ENCODE data around the gene LIPC. TPM values are rescaled to one million over a fixed set of nuclear protein-coding genes. Genes with fewer than 3 reads are reported as not detected.

The LIPC gene
- total RNA-seq, 3 donors from 2014 or later (not counting 1 experiment from before 2014, with no cell fraction given): 5.3 to 7.1 (median 5.3) TPM

DNA sequence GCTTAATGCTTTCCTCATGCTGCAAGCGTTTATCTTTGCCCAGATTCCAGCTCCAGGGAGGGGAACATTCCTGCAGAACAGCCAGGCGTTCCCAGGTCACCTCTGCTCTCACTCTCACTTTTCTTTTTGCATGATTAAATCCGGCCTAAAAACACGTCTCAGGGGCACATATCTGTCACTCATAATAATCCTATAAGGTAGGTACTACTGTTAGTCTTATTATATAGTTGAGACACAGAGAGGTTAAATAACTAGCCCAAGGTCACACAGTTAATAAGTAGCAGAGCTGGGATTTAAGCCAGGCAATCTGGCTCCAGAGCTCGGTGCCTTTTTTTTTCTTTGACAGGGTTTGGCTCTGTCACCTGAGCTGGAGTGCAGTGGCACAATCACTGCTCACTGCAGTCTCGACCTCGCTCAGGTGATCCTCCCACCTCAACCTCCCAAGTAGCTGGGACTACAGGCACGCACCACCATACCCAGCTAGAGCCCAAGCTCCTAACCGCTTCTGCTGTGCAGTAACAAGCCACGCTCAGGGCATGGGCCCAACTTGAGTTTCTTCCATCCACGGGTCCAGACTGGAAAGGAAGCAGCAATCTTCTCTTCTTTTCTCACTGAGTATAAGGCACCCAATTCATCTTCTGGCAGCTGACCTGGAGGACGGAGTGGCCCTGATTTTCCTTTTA lies 96.5 kb downstream of the LIPC start:
- DNase-seq (no peak), ATAC-seq (no peak)
- no peaks in the 10 kb centered on the region for H3K36me3 Mint-ChIP-seq
- H3K27me3 Mint-ChIP-seq (ENCODE audit: low read depth in 2 of 2): no peaks in the 10 kb centered on the region
- no peaks in the 10 kb centered on the region for H3K9me3 Mint-ChIP-seq
- Histone ChIP-seq H3K4me1 (ENCODE audit: control insufficient read depth, insufficient read depth, low read length) (peaks cover 4% of the 10 kb centered on the region), H3K4me3 (ENCODE audit: low read length) (no peak overlapping the region), H3K36me3 (ENCODE audit: control insufficient read depth, insufficient read depth, low read length) (no peaks in the 10 kb centered on the region), H3K27ac (ENCODE audit: low read length) (no peak overlapping the region), H3K27me3 (ENCODE audit: control insufficient read depth, insufficient read depth, low read length) (no peaks in the 10 kb centered on the region), H3K9me3 (ENCODE audit: control insufficient read depth, insufficient read depth, low read length) (no peaks in the 10 kb centered on the region)
- H3K4me3 Mint-ChIP-seq: no peak overlapping the region
- no peak overlapping the region for H3K27ac Mint-ChIP-seq
- 92% methylated on average over 10 of the region's 12 CpGs for WGBS (ENCODE audit: insufficient coverage)
- peaks cover 8 to 21% of the 10 kb centered on the region in 2 donors for H3K4me1 Mint-ChIP-seq
- TF ChIP-seq, protein P1, sequence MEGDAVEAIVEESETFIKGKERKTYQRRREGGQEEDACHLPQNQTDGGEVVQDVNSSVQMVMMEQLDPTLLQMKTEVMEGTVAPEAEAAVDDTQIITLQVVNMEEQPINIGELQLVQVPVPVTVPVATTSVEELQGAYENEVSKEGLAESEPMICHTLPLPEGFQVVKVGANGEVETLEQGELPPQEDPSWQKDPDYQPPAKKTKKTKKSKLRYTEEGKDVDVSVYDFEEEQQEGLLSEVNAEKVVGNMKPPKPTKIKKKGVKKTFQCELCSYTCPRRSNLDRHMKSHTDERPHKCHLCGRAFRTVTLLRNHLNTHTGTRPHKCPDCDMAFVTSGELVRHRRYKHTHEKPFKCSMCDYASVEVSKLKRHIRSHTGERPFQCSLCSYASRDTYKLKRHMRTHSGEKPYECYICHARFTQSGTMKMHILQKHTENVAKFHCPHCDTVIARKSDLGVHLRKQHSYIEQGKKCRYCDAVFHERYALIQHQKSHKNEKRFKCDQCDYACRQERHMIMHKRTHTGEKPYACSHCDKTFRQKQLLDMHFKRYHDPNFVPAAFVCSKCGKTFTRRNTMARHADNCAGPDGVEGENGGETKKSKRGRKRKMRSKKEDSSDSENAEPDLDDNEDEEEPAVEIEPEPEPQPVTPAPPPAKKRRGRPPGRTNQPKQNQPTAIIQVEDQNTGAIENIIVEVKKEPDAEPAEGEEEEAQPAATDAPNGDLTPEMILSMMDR (IDR thresholded peaks at IDR 0.05): no peak
- intact Hi-C loops (cut with micrococcal nuclease): no loop called here

DNA sequence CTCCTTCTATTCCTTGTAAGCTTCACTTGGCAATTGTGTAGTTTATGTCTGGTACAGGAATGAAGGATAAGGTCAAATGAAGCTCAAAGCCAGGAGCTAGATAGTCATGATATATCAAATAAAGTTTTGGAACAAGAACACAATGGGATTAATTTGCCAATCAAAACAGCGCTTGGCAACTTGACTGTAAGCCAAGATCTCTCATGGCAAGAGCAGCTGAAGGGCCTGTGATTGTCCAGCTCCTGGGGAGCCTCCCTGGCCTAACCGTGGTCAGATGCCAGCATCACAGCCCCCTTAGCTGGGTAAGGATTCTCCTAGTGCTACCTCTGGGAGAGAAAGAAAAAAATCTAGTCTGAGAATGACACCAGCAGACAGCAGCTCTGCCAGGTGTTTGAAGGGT lies 97.2 kb downstream of the LIPC start:
- no peak for ATAC-seq
- H3K36me3 ChIP-seq (ENCODE audit: control insufficient read depth, insufficient read depth, low read length): no peaks in the 10 kb centered on the region
- H3K36me3 Mint-ChIP-seq: no peaks in the 10 kb centered on the region
- no peaks in the 10 kb centered on the region for H3K9me3 Mint-ChIP-seq
- H3K4me1 Mint-ChIP-seq: peaks cover 8 to 18% of the 10 kb centered on the region in 2 donors
- H3K27me3 Mint-ChIP-seq (ENCODE audit: low read depth in 2 of 2): no peaks in the 10 kb centered on the region
- TF ChIP-seq, protein P1 (IDR thresholded peaks at IDR 0.05): no peak
- intact Hi-C loops (cut with micrococcal nuclease): no loop called here
- no peaks in the 10 kb centered on the region for H3K27me3 ChIP-seq (ENCODE audit: control insufficient read depth, insufficient read depth, low read length)
- H3K4me3 Mint-ChIP-seq: no peak overlapping the region
- 76% methylated on average over 2 of the region's 2 CpGs for WGBS (ENCODE audit: insufficient coverage)
- peaks cover 4% of the 10 kb centered on the region for H3K4me1 ChIP-seq (ENCODE audit: control insufficient read depth, insufficient read depth, low read length)
- no peak overlapping the region for H3K27ac Mint-ChIP-seq
- no peak overlapping the region for H3K27ac ChIP-seq (ENCODE audit: low read length)
- no peak overlapping the region for H3K4me3 ChIP-seq (ENCODE audit: low read length)
- no peaks in the 10 kb centered on the region for H3K9me3 ChIP-seq (ENCODE audit: control insufficient read depth, insufficient read depth, low read length)
- DNase-seq: no peak

DNA sequence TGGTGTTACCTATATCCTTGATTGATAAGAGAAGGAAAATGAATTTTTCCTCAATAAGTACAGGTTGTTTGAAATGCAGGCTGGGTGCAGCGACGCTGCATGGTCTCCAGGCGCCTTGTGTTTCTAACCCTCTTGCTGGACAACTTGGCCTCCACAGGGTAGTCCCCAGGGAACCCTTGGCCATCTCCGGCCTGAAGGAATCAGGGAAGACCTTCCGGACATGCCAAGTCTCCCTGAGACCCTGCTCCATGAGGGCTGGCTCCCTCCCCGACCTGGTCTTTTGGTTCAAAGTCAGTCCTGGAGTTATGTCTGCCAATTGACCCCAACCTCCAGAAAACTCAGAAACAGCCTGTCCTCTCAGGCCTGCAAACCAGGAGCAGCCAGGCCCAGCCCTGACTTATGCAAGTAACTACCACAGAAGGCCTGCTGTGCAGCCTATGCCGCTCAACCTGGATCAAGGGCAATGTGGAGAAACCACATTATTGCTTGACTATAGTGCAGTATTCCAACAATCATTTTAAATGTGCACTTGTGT lies 98.3 kb downstream of the LIPC start:
- no peaks in the 10 kb centered on the region for H3K36me3 ChIP-seq (ENCODE audit: control insufficient read depth, insufficient read depth, low read length)
- DNase-seq: no peak
- no peak overlapping the region for H3K27ac ChIP-seq (ENCODE audit: low read length)
- WGBS (ENCODE audit: insufficient coverage): 83% methylated on average over 7 of the region's 7 CpGs
- TF ChIP-seq, protein P1 (IDR thresholded peaks at IDR 0.05): no peak
- ATAC-seq: no peak
- no peaks in the 10 kb centered on the region for H3K36me3 Mint-ChIP-seq
- H3K4me1 ChIP-seq (ENCODE audit: control insufficient read depth, insufficient read depth, low read length): peaks cover 4% of the 10 kb centered on the region
- intact Hi-C loops (cut with micrococcal nuclease): no loop called here
- no peak overlapping the region for H3K4me3 Mint-ChIP-seq
- peaks cover 8 to 14% of the 10 kb centered on the region in 2 donors for H3K4me1 Mint-ChIP-seq
- H3K9me3 ChIP-seq (ENCODE audit: control insufficient read depth, insufficient read depth, low read length): no peaks in the 10 kb centered on the region
- H3K27me3 Mint-ChIP-seq (ENCODE audit: low read depth in 2 of 2): no peaks in the 10 kb centered on the region
- no peak overlapping the region for H3K27ac Mint-ChIP-seq
- no peaks in the 10 kb centered on the region for H3K9me3 Mint-ChIP-seq
- no peak overlapping the region for H3K4me3 ChIP-seq (ENCODE audit: low read length)
- no peaks in the 10 kb centered on the region for H3K27me3 ChIP-seq (ENCODE audit: control insufficient read depth, insufficient read depth, low read length)

DNA sequence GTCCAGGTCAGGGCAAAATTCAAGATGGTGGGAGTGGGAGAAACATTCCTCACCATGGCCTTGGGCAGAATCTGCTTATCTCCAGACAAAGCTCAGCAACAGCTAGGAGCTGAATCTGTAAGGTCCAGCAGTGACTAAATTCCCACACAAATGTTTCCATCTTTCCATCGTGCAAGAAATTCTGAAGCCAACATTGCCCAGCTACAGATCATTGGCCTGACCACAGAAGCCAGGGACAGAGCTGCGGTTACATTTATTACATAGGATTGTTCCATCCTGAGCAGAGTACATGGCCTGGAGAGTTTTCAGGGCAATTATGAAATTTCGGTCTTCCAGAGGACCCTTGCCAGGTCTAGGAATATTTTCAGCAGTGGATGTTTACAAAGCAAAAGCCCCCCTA lies 100.3 kb downstream of the LIPC start:
- Mint-ChIP-seq H3K27me3 (ENCODE audit: low read depth in 2 of 2) (no peaks in the 10 kb centered on the region), H3K36me3 (no peaks in the 10 kb centered on the region), H3K4me3 (no peak overlapping the region), H3K27ac (no peak overlapping the region), H3K4me1 (peaks cover 0 to 13% of the 10 kb centered on the region in 2 donors), H3K9me3 (no peaks in the 10 kb centered on the region)
- 100% methylated on average over 2 of the region's 3 CpGs for WGBS (ENCODE audit: insufficient coverage)
- no peaks in the 10 kb centered on the region for H3K36me3 ChIP-seq (ENCODE audit: control insufficient read depth, insufficient read depth, low read length)
- intact Hi-C loops (cut with micrococcal nuclease): no loop called here
- TF ChIP-seq, protein P1 (IDR thresholded peaks at IDR 0.05): no peak
- DNase-seq: no peak
- peaks cover under 1% of the 10 kb centered on the region for H3K4me1 ChIP-seq (ENCODE audit: control insufficient read depth, insufficient read depth, low read length)
- H3K27me3 ChIP-seq (ENCODE audit: control insufficient read depth, insufficient read depth, low read length): no peaks in the 10 kb centered on the region
- H3K27ac ChIP-seq (ENCODE audit: low read length): no peak overlapping the region
- H3K9me3 ChIP-seq (ENCODE audit: control insufficient read depth, insufficient read depth, low read length): no peaks in the 10 kb centered on the region
- H3K4me3 ChIP-seq (ENCODE audit: low read length): no peak overlapping the region
- no peak for ATAC-seq
